ENCODE results near the gene RDH13.

RDH13 gene

DNA sequence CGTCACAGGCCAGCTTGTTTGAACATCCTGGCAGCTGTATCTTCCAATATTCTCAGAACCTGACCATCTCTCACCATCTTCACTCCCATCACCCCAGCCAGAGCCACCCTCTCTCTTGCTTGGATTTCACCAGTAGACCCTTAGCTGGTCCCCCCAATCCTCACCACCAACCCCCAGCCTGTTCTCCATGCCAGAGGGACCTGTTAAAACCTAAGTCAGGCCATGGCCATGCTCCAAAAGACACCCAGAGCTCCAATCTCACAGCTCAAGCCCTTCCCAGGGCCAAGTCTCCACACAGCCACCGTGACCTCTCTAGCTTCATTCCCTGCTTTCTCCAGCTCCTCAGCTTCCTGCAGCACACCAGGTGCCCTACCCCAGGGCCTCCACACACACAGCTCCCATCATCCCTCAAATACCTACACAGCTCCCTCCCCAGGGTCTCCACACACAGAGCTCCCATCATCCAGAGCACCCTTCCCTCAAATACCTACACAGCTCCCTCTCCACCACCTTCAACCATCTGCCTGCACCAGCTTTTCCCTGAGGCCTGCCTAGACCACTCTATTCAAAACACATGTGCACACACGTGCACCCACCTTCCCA, 26.5 kb upstream of the RDH13 start:
- no peak for TF ChIP-seq ZFX (IDR thresholded peaks at IDR 0.05; ENCODE audit: borderline replicate concordance)
- TF ChIP-seq, protein P1, sequence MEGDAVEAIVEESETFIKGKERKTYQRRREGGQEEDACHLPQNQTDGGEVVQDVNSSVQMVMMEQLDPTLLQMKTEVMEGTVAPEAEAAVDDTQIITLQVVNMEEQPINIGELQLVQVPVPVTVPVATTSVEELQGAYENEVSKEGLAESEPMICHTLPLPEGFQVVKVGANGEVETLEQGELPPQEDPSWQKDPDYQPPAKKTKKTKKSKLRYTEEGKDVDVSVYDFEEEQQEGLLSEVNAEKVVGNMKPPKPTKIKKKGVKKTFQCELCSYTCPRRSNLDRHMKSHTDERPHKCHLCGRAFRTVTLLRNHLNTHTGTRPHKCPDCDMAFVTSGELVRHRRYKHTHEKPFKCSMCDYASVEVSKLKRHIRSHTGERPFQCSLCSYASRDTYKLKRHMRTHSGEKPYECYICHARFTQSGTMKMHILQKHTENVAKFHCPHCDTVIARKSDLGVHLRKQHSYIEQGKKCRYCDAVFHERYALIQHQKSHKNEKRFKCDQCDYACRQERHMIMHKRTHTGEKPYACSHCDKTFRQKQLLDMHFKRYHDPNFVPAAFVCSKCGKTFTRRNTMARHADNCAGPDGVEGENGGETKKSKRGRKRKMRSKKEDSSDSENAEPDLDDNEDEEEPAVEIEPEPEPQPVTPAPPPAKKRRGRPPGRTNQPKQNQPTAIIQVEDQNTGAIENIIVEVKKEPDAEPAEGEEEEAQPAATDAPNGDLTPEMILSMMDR (IDR thresholded peaks at IDR 0.05), result no peak
- no peak overlapping the region for H3K27ac ChIP-seq

DNA sequence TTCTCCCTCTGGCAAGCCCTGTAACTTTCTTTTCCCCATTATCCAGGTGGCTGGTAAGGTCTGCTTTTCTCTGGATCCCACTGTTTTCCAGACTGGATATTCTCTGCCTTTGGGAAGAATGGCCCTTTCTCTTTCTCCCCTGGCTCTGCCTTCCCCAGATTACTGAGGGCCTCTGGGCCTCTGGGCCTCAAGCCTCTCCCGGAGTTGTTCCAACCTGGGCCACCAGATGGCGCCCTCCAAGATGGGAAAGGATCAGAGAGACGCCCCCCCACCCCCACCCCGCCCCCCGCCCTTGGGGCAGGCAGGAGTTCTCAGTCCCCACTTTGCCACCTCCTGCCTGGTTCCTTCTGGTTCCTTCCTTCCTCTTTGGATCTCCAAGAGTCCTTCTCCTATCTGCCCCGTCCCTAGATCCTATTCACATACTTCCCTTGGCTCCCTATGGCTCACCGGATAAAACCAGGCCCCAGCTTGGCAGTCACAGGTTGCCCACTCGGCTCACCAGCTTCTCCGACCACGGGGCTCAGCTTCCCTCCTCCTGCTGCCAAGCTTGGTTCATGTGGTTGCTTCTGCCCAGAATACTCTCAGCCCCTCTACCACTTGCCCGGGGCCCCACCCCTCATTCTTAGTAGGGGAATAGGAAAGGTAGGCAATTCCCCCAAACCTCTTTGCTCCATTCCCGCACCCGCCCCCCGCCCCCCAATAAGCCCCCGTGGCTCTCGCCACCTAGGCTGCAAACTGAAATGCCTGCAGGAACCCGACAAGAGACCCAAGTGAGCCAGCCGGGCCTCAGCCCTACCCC, 25.8 kb upstream of the RDH13 start:
- H3K27ac ChIP-seq, result peak overlapping the region; percentile 44
- TF ChIP-seq, protein P1 (IDR thresholded peaks at IDR 0.05), result peak; percentile 86
- TF ChIP-seq ZFX (IDR thresholded peaks at IDR 0.05; ENCODE audit: borderline replicate concordance), result no peak

DNA sequence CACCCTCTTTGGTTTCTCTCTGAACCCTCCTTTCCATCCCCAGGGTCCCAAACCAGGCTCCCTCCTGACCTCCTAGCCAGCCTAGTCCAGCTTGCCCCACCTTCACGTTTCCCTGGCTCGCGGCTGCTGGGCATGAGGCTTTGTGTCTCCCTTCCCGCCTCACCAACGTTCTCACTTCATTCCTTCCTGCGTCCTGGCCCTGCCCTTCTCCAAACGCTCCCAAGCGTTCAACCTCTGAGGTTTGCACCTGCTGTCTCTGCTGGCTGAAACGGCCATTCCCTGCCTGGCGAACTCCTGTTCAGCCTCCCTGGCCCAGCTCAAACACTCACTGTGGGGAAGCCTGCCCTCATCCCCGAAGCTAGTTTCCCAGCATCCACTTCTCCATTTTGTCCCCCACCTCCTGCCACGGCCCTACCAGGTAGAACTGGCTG, 25.1 kb upstream of the RDH13 start:
- no peak for TF ChIP-seq ZFX (IDR thresholded peaks at IDR 0.05; ENCODE audit: borderline replicate concordance)
- TF ChIP-seq, protein P1 (IDR thresholded peaks at IDR 0.05), result no peak
- peak overlapping the region; percentile 44 for H3K27ac ChIP-seq

DNA sequence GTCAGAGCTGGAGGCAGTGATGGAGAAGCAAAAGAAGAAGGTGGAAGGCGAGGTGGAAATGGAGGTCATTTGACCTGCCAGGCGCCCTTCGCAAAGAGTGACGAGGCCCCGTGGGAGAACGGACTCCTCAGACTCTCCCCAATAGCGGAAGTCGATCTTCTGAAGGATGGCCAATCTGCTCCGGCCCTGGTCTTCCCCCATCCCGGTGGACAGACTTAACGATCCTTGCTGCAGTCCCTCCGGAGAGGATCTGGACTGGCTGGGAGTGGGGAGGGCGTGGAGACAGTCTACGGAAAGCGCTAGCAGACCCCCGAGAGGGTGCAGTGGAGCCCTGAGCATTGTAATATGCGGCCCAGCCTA, 24.6 kb upstream of the RDH13 start:
- no peak for TF ChIP-seq ZFX (IDR thresholded peaks at IDR 0.05; ENCODE audit: borderline replicate concordance)
- TF ChIP-seq, protein P1 (IDR thresholded peaks at IDR 0.05), result no peak
- H3K27ac ChIP-seq, result peak overlapping the region; percentile 44; the same call in 1 of the 2 replicates

DNA sequence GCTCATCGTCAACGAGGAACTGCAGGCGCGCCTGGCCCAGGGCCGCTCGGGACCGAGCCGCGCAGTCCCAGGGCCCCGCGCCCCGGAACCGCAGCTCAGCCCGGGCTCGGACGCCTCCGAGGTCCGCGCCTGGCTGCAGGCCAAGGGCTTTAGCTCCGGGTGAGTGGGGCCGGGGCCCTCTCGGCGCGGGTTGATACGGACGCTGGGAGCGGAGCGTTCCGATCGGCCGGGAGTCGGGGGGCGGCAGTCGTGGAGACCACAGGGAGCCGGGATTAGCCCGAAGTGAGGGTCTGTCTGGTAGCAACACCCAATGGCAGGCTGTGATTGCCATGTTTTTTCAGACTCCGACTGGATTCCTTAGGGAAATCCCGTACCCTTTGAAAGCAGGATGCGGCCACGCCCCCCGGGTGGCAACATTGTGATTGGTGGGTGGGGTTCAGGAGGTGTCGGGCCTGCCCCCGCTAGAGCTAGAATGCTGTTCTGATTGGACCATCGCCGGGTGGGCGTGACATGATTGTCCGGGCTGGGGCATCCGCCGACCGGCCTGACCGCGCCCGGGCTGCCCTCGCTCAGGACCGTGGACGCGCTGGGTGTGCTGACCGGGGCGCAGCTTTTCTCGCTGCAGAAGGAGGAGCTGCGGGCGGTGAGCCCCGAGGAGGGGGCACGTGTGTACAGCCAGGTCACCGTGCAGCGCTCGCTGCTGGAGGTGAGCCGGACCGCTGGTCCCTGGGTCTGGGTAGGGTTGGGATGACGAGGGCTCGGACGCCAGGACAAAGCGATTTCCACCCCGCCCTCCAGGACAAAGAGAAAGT, 24.0 kb upstream of the RDH13 start:
- no peak overlapping the region for H3K27ac ChIP-seq
- no peak for TF ChIP-seq ZFX (IDR thresholded peaks at IDR 0.05; ENCODE audit: borderline replicate concordance)
- TF ChIP-seq, protein P1 (IDR thresholded peaks at IDR 0.05), result no peak

DNA sequence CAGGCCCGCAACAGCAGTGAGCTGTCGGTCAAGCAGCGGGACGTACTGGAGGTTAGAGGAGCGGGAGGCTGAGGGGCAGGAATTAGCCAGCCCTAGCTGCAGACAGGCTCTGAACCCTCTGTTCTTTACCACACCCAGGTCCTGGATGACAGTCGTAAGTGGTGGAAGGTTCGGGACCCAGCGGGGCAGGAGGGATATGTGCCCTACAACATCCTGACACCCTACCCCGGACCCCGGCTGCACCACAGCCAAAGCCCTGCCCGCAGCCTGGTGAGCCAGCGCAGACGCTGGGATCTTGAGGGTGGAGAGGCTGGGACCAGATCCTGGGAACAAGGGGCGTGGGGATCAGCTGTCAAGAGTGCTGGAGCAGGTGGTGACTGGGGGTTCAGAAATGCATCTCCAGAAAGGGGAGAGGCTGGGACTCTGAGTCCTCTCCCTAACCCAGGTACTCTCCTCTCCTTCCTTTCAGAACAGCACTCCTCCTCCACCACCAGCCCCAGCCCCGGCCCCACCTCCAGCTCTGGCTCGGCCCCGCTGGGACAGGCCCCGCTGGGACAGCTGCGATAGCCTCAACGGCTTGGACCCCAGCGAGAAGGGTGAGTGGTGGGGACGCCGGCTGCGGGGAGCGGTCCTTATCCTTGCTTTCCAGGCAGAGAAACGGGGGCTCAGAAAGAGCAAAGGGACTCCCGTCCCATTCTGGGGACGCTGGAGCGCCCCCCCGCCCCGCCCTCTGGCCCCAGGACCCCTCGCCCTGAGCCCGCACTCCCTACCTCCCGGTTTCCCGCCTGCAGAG, 23.2 kb upstream of the RDH13 start:
- H3K27ac ChIP-seq, result no peak overlapping the region
- TF ChIP-seq, protein P1 (IDR thresholded peaks at IDR 0.05), result no peak
- TF ChIP-seq ZFX (IDR thresholded peaks at IDR 0.05; ENCODE audit: borderline replicate concordance), result no peak
